HG03342 (cell line): Measurements from ENCODE around the gene GLIPR1.
"Not testable (repeated sequence)": the region's sequence is repeated elsewhere in the genome, so short reads cannot be mapped to it uniquely, and the experiment has no call there.

Experiments
- ATAC-seq: cut with Tn5 transposase; IDR thresholded peaks from one replicate; pipeline ENCODE4 v1.9.1; 2021; ENCODE audit warnings: mild to moderate bottlenecking, moderate library complexity; ENCODE audit not compliant: unreplicated experiment

GLIPR1 gene

GRCh38 chr12:75509621-75510020 is 29.1 kb downstream of the GLIPR1 start:
- no peak for ATAC-seq

- peak; percentile 95 for ATAC-seq
Observed at GRCh38 chr12:75511116-75512048, 30.8 kb downstream of the GLIPR1 start, which contains the start of gene KRR1. KRR1 (minus strand) TSS chr12:75511609; CDS start chr12:75511597, 12 bp downstream.

GRCh38 chr12:75521224-75521623 is 40.7 kb downstream of the GLIPR1 start:
- ATAC-seq: not testable (repeated sequence)

- ATAC-seq: not testable (repeated sequence)
Observed at GRCh38 chr12:75522124-75522523, 41.6 kb downstream of the GLIPR1 start.

- no peak for ATAC-seq
Observed at GRCh38 chr12:75525263-75525662, 44.7 kb downstream of the GLIPR1 start.

GRCh38 chr12:75526655-75527511 is 46.3 kb downstream of the GLIPR1 start:
- peak; percentile 98 for ATAC-seq

- no peak for ATAC-seq
Observed at GRCh38 chr12:75528272-75528671, 47.7 kb downstream of the GLIPR1 start.

GRCh38 chr12:75528692-75529091 is 48.1 kb downstream of the GLIPR1 start:
- no peak for ATAC-seq

- ATAC-seq: no peak
Observed at GRCh38 chr12:75529316-75529715, 48.8 kb downstream of the GLIPR1 start.

- ATAC-seq: no peak
Observed at GRCh38 chr12:75529826-75530225, 49.3 kb downstream of the GLIPR1 start.

- no peak for ATAC-seq
Observed at GRCh38 chr12:75533239-75533638, 52.7 kb downstream of the GLIPR1 start.

GRCh38 chr12:75539889-75540288 is 59.3 kb downstream of the GLIPR1 start:
- no peak for ATAC-seq

- no peak for ATAC-seq
Observed at GRCh38 chr12:75542942-75543341, 62.4 kb downstream of the GLIPR1 start.

- no peak for ATAC-seq
Observed at GRCh38 chr12:75543529-75543928, 63.0 kb downstream of the GLIPR1 start.

GRCh38 chr12:75545636-75546035 is 65.1 kb downstream of the GLIPR1 start:
- ATAC-seq: no peak

- no peak for ATAC-seq
Observed at GRCh38 chr12:75548879-75549278, 68.3 kb downstream of the GLIPR1 start.

- ATAC-seq: no peak
Observed at GRCh38 chr12:75549989-75550388, 69.4 kb downstream of the GLIPR1 start.

GRCh38 chr12:75550401-75551240 is 70.1 kb downstream of the GLIPR1 start:
- ATAC-seq: no peak

- no peak for ATAC-seq
Observed at GRCh38 chr12:75551477-75551876, 70.9 kb downstream of the GLIPR1 start.

GRCh38 chr12:75553398-75553797 is 72.8 kb downstream of the GLIPR1 start:
- ATAC-seq: no peak
